ENCODE results near the gene KRT12.

The KRT12 gene

GRCh38 chr17:40886090-40886489, 19.1 kb upstream of the KRT12 start:
- no peak for TF ChIP-seq CTCF (IDR thresholded peaks at IDR 0.05; ENCODE audit: low read depth, low read length)
- no peak overlapping the region for H3K4me3 ChIP-seq (ENCODE audit: low read depth, low read length)
- in situ Hi-C loops (cut with HindIII; ENCODE audit: low sequenced_read_pairs): no loop called here
- DNase-seq (ENCODE audit: low read depth, low spot score): no peak

- no peak for DNase-seq (ENCODE audit: low read depth, low spot score)
- no peak for TF ChIP-seq CTCF (IDR thresholded peaks at IDR 0.05; ENCODE audit: low read depth, low read length)
- no peak within 1 kb of the TSS for H3K4me3 ChIP-seq (ENCODE audit: low read depth, low read length)
- in situ Hi-C loops (cut with HindIII; ENCODE audit: low sequenced_read_pairs): no loop called here
Measured at GRCh38 chr17:40884708-40885512, 17.9 kb upstream of the KRT12 start, which contains the start of gene KRT20. Gene KRT20, minus strand, starts transcription at chr17:40885242. Its CDS starts 57 bp downstream, at chr17:40885185.

DNA sequence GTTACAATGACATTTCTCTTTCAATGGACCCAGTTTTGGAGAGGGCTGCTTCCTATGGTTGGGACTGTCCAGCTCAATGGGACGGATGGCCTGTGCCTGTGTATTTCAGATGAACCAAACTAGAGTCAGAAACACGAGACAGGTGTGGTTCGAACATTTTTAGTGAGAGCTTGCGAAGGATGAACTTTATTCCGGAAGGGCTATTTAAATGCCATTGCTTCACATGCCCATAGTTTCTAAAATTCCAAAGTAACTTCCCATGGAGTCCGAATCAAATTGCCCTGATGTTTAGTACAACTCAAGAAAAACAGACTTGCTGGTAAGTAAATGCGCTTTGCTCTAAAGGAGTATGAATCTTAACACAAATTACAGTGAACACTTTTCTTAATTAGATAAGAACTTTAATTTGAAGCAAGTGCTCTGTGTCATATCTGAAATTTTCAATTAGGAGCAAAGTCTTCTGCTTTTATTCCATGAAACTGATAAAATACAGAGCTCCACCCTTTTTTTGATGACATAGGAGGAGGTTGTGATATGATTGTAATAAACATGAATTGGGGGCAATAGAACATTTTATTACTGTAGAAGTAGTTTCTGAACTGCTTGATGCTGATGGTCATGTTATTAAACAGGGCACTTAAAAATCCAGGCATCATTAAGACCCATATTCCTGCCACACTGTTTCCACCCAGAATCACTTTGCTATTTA, 16.8 kb upstream of the KRT12 start:
- H3K4me3 ChIP-seq (ENCODE audit: low read depth, low read length): no peak overlapping the region
- in situ Hi-C loops (cut with HindIII; ENCODE audit: low sequenced_read_pairs): no loop called here
- no peak for TF ChIP-seq CTCF (IDR thresholded peaks at IDR 0.05; ENCODE audit: low read depth, low read length)
- no peak for DNase-seq (ENCODE audit: low read depth, low spot score)

DNA sequence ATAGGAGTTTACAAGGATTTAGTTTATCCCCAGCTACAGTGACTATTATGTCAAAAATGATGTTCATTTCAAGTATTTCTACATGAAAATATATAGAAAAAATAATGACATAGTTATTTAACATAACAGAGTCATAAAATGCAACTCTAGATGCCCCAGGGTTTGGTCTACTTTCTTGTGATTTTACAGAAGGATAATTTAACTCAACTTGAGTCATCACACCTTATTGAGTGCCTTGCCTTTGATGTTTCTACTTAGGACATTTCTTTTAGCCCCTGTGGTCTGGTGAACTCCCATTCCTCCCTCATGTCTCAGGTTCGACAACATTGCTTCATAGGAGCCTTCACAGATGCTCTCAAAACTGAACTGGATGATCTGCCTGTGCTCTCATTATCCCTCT, 16.0 kb upstream of the KRT12 start:
- TF ChIP-seq CTCF (IDR thresholded peaks at IDR 0.05; ENCODE audit: low read depth, low read length): no peak
- no peak for DNase-seq (ENCODE audit: low read depth, low spot score)
- in situ Hi-C loops (cut with HindIII; ENCODE audit: low sequenced_read_pairs): no loop called here
- no peak overlapping the region for H3K4me3 ChIP-seq (ENCODE audit: low read depth, low read length)

- no peak for TF ChIP-seq CTCF (IDR thresholded peaks at IDR 0.05; ENCODE audit: low read depth, low read length)
- no peak for DNase-seq (ENCODE audit: low read depth, low spot score)
- no peak overlapping the region for H3K4me3 ChIP-seq (ENCODE audit: low read depth, low read length)
Measured at GRCh38 chr17:40879026-40879425, 12.0 kb upstream of the KRT12 start.

DNA sequence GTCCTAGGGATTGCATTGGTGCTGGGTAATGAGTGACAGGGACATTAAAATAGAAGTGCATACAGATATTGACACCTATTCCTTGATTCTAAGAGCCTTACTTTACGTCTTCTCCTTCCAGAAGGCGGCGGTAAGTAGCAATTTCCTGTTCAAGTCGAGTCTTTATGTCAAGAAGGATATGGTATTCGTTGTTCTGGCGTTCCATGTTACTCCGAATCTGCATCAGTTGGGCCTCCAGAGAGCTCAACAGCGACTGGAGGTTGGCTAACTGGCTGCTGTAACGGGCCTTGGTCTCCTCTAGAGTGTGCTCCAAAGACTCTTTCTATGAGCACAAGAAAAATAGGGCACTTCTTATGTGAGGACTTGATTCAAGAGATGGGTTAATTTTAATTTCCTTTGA, 11.0 kb upstream of the KRT12 start:
- TF ChIP-seq CTCF (IDR thresholded peaks at IDR 0.05; ENCODE audit: low read depth, low read length): no peak
- in situ Hi-C loops (cut with HindIII; ENCODE audit: low sequenced_read_pairs): no loop called here
- no peak overlapping the region for H3K4me3 ChIP-seq (ENCODE audit: low read depth, low read length)
- DNase-seq (ENCODE audit: low read depth, low spot score): no peak

More at GRCh38 chr17:40879026-40879425, 12.0 kb upstream of the KRT12 start:
- in situ Hi-C loops (cut with HindIII; ENCODE audit: low sequenced_read_pairs): no loop called here
